Loucy (cell line): ENCODE measurements around the gene DNLZ.

Experiments
- CTCF ChIP-seq: fragments of 200-600 bp; sonication (generic); conservative IDR thresholded peaks from 2 replicates; pipeline ENCODE4 v1.5.1; 2014; ENCODE audit warnings: mild to moderate bottlenecking, antibody characterized with exemption, low read length
- EZH2phosphoT487 ChIP-seq: fragments of 200-600 bp; IDR thresholded peaks from 2 replicates; pipeline ENCODE4 v1.6.1; 2018; ENCODE audit warnings: antibody characterized with exemption, mild to moderate bottlenecking, moderate library complexity, borderline replicate concordance

- TF ChIP-seq CTCF (no peak), EZH2phosphoT487 (no peak)
These were observed 23.6 kb downstream of the DNLZ start for GRCh38 chr9:136339958-136340310.
